MM.1S (cell line): ENCODE measurements around the gene FGF3.

Source experiments
- DNase-seq: peaks from one replicate; pipeline ENCODE4 v3.0.0-alpha.2; 2015
- H2AFZ ChIP-seq: fragments of 300-600 bp; sonication (generic); 2 replicates; pipeline ENCODE4 v1.6.0; 2016; ENCODE audit warnings: antibody characterized with exemption, low read length
- H3F3A ChIP-seq: fragments of 300-600 bp; sonication (generic); 2 replicates; pipeline ENCODE4 v1.6.1; 2016; ENCODE audit warnings: mild to moderate bottlenecking, antibody characterized with exemption, low read length, moderate library complexity, mixed read lengths; ENCODE audit not compliant: insufficient read depth
- H3K27ac ChIP-seq: fragments of 300-600 bp; sonication (generic); 2 replicates; pipeline ENCODE4 v1.5.1; 2016; ENCODE audit warnings: mild to moderate bottlenecking, low read length
- H3K27me3 ChIP-seq: fragments of 300-600 bp; sonication (generic); replicated peaks from 2 replicates; pipeline ENCODE4 v1.6.0; 2016; ENCODE audit warnings: low read length; ENCODE audit not compliant: insufficient read depth
- H3K36me3 ChIP-seq: fragments of 300-600 bp; sonication (generic); replicated peaks from 2 replicates; pipeline ENCODE4 v1.6.1; 2016; ENCODE audit warnings: mild to moderate bottlenecking, low read length, mixed read lengths; ENCODE audit not compliant: insufficient read depth
- H3K4me1 ChIP-seq: fragments of 300-600 bp; sonication (generic); 2 replicates; pipeline ENCODE4 v1.6.1; 2016; ENCODE audit warnings: low read length, mixed read lengths
- H3K4me2 ChIP-seq: fragments of 300-600 bp; sonication (generic); 2 replicates; pipeline ENCODE4 v1.6.0; 2016; ENCODE audit warnings: low read depth, low read length
- H3K4me3 ChIP-seq: fragments of 300-600 bp; sonication (generic); 2 replicates; pipeline ENCODE4 v1.5.1; 2016; ENCODE audit warnings: low read length, mixed read lengths
- H3K79me2 ChIP-seq: fragments of 300-600 bp; sonication (generic); 2 replicates; pipeline ENCODE4 v1.6.1; 2016; ENCODE audit warnings: mixed run types, low read length, mixed read lengths
- H3K9ac ChIP-seq: fragments of 300-600 bp; sonication (generic); 2 replicates; pipeline ENCODE4 v1.6.1; 2016; ENCODE audit warnings: low read length, mixed read lengths
- H3K9me2 ChIP-seq: fragments of 300-600 bp; sonication (generic); replicated peaks from 2 replicates; pipeline ENCODE4 v1.6.1; 2016; ENCODE audit warnings: mild to moderate bottlenecking, low read length, mixed read lengths; ENCODE audit not compliant: insufficient read depth
- H3K9me3 ChIP-seq: fragments of 300-600 bp; sonication (generic); replicated peaks from 2 replicates; pipeline ENCODE4 v1.6.1; 2016; ENCODE audit warnings: mild to moderate bottlenecking, low read length, mixed read lengths; ENCODE audit not compliant: insufficient read depth
- H4K20me1 ChIP-seq: fragments of 300-600 bp; sonication (generic); 2 replicates; pipeline ENCODE4 v1.6.1; 2016; ENCODE audit warnings: mild to moderate bottlenecking, low read length, moderate library complexity, mixed read lengths; ENCODE audit not compliant: insufficient read depth
- EZH2 ChIP-seq: fragments of 300-600 bp; sonication (generic); optimal IDR thresholded peaks from 2 replicates; pipeline ENCODE3; 2017; ENCODE audit warnings: low read depth, mild to moderate bottlenecking, antibody characterized with exemption, low read length, mixed read lengths
- EZH2phosphoT487 ChIP-seq: fragments of 300-600 bp; sonication (generic); IDR thresholded peaks from 2 replicates; pipeline ENCODE4 v1.6.1; 2018; ENCODE audit warnings: antibody characterized with exemption, low read length
- TF ChIP-seq, protein P1 (sequence below): fragments of 300-600 bp; sonication (generic); IDR thresholded peaks from 2 replicates; pipeline ENCODE4 v1.5.1; 2016; ENCODE audit warnings: antibody characterized with exemption, low read length, mixed read lengths

FGF3 gene

DNA sequence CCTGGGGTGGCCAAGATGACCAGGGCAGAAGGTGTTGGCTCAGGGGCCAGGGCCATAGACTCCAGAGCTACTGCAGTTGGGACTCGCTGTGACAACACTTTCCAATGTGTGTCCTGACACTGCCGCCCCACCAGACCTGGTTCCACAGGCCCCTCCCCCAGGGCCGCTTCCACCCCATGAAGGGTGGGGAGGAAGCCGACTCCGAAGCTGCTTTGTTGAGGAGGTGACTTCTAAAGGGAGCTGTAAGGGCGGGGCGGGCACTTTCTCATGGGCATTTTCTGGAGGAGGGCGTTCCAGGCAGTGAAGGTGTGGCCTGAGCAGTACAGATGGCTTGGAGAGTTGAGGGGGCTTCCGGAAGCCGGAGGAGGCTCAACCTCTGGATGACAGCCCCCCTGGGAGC is 6.3 kb downstream of the FGF3 start:
- Histone ChIP-seq H2AFZ (no peak overlapping the region), H3K9me2 (no peaks in the 10 kb centered on the region), H3K4me3 (no peak overlapping the region), H3K27ac (no peak overlapping the region), H3K9me3 (no peaks in the 10 kb centered on the region), H3K36me3 (no peaks in the 10 kb centered on the region), H3F3A (no peaks in the 10 kb centered on the region), H3K4me2 (no peak overlapping the region), H3K4me1 (no peaks in the 10 kb centered on the region), H3K27me3 (peaks cover 75% of the 10 kb centered on the region), H4K20me1 (no peaks in the 10 kb centered on the region), H3K9ac (no peak overlapping the region), H3K79me2 (no peaks in the 10 kb centered on the region)
- DNase-seq, result no peak
- TF ChIP-seq EZH2phosphoT487 (no peak), EZH2 (no peak)
- TF ChIP-seq, protein P1, sequence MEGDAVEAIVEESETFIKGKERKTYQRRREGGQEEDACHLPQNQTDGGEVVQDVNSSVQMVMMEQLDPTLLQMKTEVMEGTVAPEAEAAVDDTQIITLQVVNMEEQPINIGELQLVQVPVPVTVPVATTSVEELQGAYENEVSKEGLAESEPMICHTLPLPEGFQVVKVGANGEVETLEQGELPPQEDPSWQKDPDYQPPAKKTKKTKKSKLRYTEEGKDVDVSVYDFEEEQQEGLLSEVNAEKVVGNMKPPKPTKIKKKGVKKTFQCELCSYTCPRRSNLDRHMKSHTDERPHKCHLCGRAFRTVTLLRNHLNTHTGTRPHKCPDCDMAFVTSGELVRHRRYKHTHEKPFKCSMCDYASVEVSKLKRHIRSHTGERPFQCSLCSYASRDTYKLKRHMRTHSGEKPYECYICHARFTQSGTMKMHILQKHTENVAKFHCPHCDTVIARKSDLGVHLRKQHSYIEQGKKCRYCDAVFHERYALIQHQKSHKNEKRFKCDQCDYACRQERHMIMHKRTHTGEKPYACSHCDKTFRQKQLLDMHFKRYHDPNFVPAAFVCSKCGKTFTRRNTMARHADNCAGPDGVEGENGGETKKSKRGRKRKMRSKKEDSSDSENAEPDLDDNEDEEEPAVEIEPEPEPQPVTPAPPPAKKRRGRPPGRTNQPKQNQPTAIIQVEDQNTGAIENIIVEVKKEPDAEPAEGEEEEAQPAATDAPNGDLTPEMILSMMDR, result no peak

- Histone ChIP-seq H3K79me2 (no peaks in the 10 kb centered on the region), H3K27ac (no peak overlapping the region), H3K4me1 (no peaks in the 10 kb centered on the region), H3K9me3 (no peaks in the 10 kb centered on the region), H3K4me3 (no peak overlapping the region), H3K27me3 (peaks cover 75% of the 10 kb centered on the region), H2AFZ (no peak overlapping the region), H3K9me2 (no peaks in the 10 kb centered on the region), H3F3A (no peaks in the 10 kb centered on the region), H3K4me2 (no peak overlapping the region), H4K20me1 (no peaks in the 10 kb centered on the region), H3K9ac (no peak overlapping the region), H3K36me3 (no peaks in the 10 kb centered on the region)
- DNase-seq, result no peak
- no peak for TF ChIP-seq EZH2
- TF ChIP-seq, protein P1, result no peak
- TF ChIP-seq EZH2phosphoT487, result no peak
Observed at GRCh38 chr11:69812256-69812655, 7.0 kb downstream of the FGF3 start.

DNA sequence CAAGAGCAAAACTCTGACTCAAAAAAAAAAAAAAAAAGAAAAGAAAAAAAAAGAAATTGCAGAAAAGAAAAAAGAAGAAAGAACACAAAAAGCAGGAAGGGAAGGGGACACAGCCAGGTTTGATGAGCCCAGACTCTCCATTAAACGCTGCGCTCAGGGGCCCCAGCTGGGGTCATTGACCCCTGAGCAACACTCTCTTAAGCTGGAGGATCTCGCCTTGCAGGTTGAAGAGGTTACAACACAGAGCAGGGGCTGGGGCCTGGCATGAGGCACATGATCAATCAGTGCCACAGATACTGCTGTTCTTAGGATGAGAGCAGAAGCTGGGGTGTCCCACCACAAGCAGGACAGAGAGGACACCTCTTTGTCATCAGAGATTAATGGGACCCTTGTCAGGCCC is 7.8 kb downstream of the FGF3 start:
- TF ChIP-seq EZH2phosphoT487 (no peak), EZH2 (no peak)
- TF ChIP-seq, protein P1, result no peak
- Histone ChIP-seq H3K4me2 (no peak overlapping the region), H3K27me3 (peaks cover 73% of the 10 kb centered on the region), H3K9me2 (no peaks in the 10 kb centered on the region), H2AFZ (no peak overlapping the region), H3K4me1 (no peaks in the 10 kb centered on the region), H3F3A (no peaks in the 10 kb centered on the region), H3K9me3 (no peaks in the 10 kb centered on the region), H3K9ac (no peak overlapping the region), H3K27ac (no peak overlapping the region), H3K4me3 (no peak overlapping the region), H3K79me2 (no peaks in the 10 kb centered on the region), H3K36me3 (no peaks in the 10 kb centered on the region), H4K20me1 (no peaks in the 10 kb centered on the region)
- no peak for DNase-seq
